WTC11 (cell line): Measurements from ENCODE around the gene ESYT3. TPM values are rescaled to one million over a fixed set of nuclear protein-coding genes. Genes with fewer than 3 reads are reported as not detected.

Source experiments
- ATAC-seq: fragments of 200-7000 bp; cut with Tn5 transposase; 2 replicates; pipeline ENCODE4 v1.10.0; 2021; ENCODE audit warnings: mild to moderate bottlenecking, moderate library complexity
- CTCF ChIA-PET: fragments of 300-600 bp; sonication (Branson Sonifier 250); formaldehyde crosslinking; loops from one replicate; lab custom pipeline; 2021; ENCODE audit warnings: antibody characterized with exemption; lab: Charles Lee
- POLR2A ChIA-PET: fragments of 350-600 bp; sonication (Branson Sonifier 250); formaldehyde crosslinking; loops from one replicate; lab custom pipeline; 2021; ENCODE audit warnings: antibody characterized with exemption; lab: Charles Lee
- DNase-seq: peaks from one replicate; pipeline ENCODE4 v3.0.0; 2021; ENCODE audit warnings: low spot score
- H3K27ac Mint-ChIP-seq: 2 replicates; pipeline ENCODE4 v1.8.0; 2021; ENCODE audit warnings: mixed read lengths
- H3K27me3 Mint-ChIP-seq: 2 replicates; pipeline ENCODE4 v1.8.0; 2021; ENCODE audit warnings: low read depth, mild to moderate bottlenecking, moderate library complexity, mixed read lengths
- H3K36me3 Mint-ChIP-seq: 2 replicates; pipeline ENCODE4 v1.8.0; 2021; ENCODE audit warnings: mixed read lengths
- H3K4me1 Mint-ChIP-seq: 2 replicates; pipeline ENCODE4 v1.8.0; 2022; ENCODE audit warnings: mixed read lengths
- H3K4me3 Mint-ChIP-seq: 2 replicates; pipeline ENCODE4 v1.8.0; 2021; ENCODE audit warnings: mild to moderate bottlenecking, moderate library complexity, mixed read lengths
- H3K9me3 Mint-ChIP-seq: 2 replicates; pipeline ENCODE4 v1.8.0; 2021; ENCODE audit warnings: mixed read lengths
- AR ChIP-seq: fragments of 250-450 bp; sonication (Bioruptor Pico); IDR thresholded peaks from 2 replicates; pipeline ENCODE4 v1.9.0; 2021; ENCODE audit warnings: mild to moderate bottlenecking
- ARID4B ChIP-seq: sonication (generic); formaldehyde crosslinking; IDR thresholded peaks from 2 replicates; pipeline ENCODE4 v1.8.0; 2023; ENCODE audit warnings: missing genetic modification reagents, mild to moderate bottlenecking, borderline replicate concordance
- ATF3 ChIP-seq: sonication (generic); formaldehyde crosslinking; conservative IDR thresholded peaks from 2 replicates; pipeline ENCODE4 v1.8.1; 2022; ENCODE audit warnings: mild to moderate bottlenecking, missing genetic modification reagents
- CREB1 ChIP-seq: sonication (generic); formaldehyde crosslinking; IDR thresholded peaks from 2 replicates; pipeline ENCODE4 v1.8.0; 2023; ENCODE audit warnings: mild to moderate bottlenecking, missing genetic modification reagents
- EMX1 ChIP-seq: fragments of 250-450 bp; sonication (Bioruptor Pico); IDR thresholded peaks from 2 replicates; pipeline ENCODE4 v1.8.0; 2021; ENCODE audit warnings: mild to moderate bottlenecking
- ESRRA ChIP-seq: sonication (generic); formaldehyde crosslinking; IDR thresholded peaks from 2 replicates; pipeline ENCODE4 v1.8.1; 2022; ENCODE audit warnings: mild to moderate bottlenecking, missing genetic modification reagents, borderline replicate concordance
- FOXJ3 ChIP-seq: sonication (generic); formaldehyde crosslinking; IDR thresholded peaks from 2 replicates; pipeline ENCODE4 v1.9.0; 2021; ENCODE audit warnings: missing genetic modification reagents, mild to moderate bottlenecking, borderline replicate concordance
- HMGXB4 ChIP-seq: sonication (generic); formaldehyde crosslinking; IDR thresholded peaks from 2 replicates; pipeline ENCODE4 v1.8.1; 2023; ENCODE audit warnings: mild to moderate bottlenecking, moderate library complexity, missing genetic modification reagents
- IRF2 ChIP-seq: sonication (generic); formaldehyde crosslinking; IDR thresholded peaks from 2 replicates; pipeline ENCODE4 v1.8.0; 2022; ENCODE audit warnings: low read depth, missing genetic modification reagents, borderline replicate concordance
- NR1H2 ChIP-seq: sonication (generic); formaldehyde crosslinking; IDR thresholded peaks from 2 replicates; pipeline ENCODE4 v1.9.0; 2021; ENCODE audit warnings: mild to moderate bottlenecking, moderate library complexity, missing genetic modification reagents
- RORB ChIP-seq: fragments of 250-450 bp; sonication (Bioruptor Pico); IDR thresholded peaks from 2 replicates; pipeline ENCODE4 v1.9.0; 2021; ENCODE audit warnings: mild to moderate bottlenecking
- TEAD4 ChIP-seq: sonication (generic); formaldehyde crosslinking; IDR thresholded peaks from 2 replicates; pipeline ENCODE4 v1.8.0; 2022; ENCODE audit warnings: mild to moderate bottlenecking, missing genetic modification reagents
- ZNF232 ChIP-seq: sonication (generic); formaldehyde crosslinking; IDR thresholded peaks from 2 replicates; pipeline ENCODE4 v1.8.0; 2022; ENCODE audit warnings: mild to moderate bottlenecking, missing genetic modification reagents
- ZNF512 ChIP-seq: sonication (generic); formaldehyde crosslinking; IDR thresholded peaks from 2 replicates; pipeline ENCODE4 v1.8.1; 2022; ENCODE audit warnings: missing genetic modification reagents, borderline replicate concordance
- total RNA-seq: library from RNA; stranded (reverse); gene quantifications from 3 replicates; pipeline ENCODE4 v1.2.3, GENCODE V29; 2021
- TF ChIP-seq, protein P1 (sequence below): fragments of 250-450 bp; sonication (Bioruptor Pico); IDR thresholded peaks from 2 replicates; pipeline ENCODE4 v1.9.0; 2021; ENCODE audit warnings: moderate library complexity, mild to moderate bottlenecking, inconsistent platforms, borderline replicate concordance

ESYT3 gene
- total RNA-seq, 1 experiment from 2014 or later: 6.4 TPM

DNA sequence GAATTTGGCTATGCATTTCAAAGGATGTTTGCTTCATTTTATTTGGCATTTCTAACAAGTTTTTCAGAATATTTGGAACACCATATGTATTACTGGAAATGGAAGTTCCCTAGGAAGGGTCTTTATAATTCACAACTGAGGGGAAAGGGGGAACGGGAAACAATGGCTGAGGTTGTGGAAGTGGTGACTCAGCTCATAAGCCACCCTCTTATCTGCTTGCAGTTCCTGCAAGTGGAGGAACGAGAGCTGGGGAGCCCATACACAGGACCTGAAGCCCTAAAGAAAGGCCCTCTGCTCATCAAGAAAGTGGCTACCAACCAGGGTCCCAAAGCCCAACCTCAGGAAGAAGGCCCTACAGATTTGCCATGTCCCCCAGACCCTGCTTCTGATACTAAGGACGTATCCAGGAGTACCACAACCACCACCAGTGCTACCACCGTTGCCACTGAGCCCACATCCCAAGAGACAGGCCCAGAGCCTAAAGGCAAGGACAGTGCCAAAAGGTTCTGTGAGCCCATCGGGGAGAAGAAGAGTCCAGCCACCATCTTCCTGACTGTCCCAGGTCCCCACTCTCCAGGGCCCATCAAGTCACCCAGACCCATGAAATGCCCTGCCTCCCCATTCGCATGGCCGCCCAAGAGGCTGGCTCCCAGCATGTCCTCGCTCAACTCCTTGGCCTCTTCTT is 37.9 kb downstream of the ESYT3 start (continued):
- TF ChIP-seq ATF3 (CRISPR knock-in tag): no peak
- no peak for TF ChIP-seq IRF2

- DNase-seq (no peak), ATAC-seq (no peak)
- CTCF ChIA-PET: no interaction called here
- Mint-ChIP-seq H3K4me3 (no peak overlapping the region), H3K9me3 (no peaks in the 10 kb centered on the region), H3K4me1 (no peaks in the 10 kb centered on the region), H3K27me3 (no peaks in the 10 kb centered on the region), H3K36me3 (peaks cover 1% of the 10 kb centered on the region), H3K27ac (no peak overlapping the region)
- POLR2A ChIA-PET: no interaction called here
- TF ChIP-seq ZNF512 (CRISPR knock-in tag) (no peak), RORB (no peak)
- TF ChIP-seq, protein P1, sequence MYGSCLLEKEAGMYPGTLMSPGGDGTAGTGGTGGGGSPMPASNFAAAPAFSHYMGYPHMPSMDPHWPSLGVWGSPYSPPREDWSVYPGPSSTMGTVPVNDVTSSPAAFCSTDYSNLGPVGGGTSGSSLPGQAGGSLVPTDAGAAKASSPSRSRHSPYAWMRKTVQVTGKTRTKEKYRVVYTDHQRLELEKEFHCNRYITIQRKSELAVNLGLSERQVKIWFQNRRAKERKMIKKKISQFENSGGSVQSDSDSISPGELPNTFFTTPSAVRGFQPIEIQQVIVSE (CRISPR knock-in tag): no peak
These were observed 39.0 kb downstream of the ESYT3 start for GRCh38 chr3:138473391-138473790.

- H3K27me3 Mint-ChIP-seq: no peaks in the 10 kb centered on the region
- no peaks in the 10 kb centered on the region for H3K36me3 Mint-ChIP-seq
- no peak overlapping the region for H3K4me3 Mint-ChIP-seq
- CTCF ChIA-PET: interaction anchor here (1.3 kb wide), 1 partner anchor 121 kb away, joined by 3 read pairs; no protein-coding TSS in a partner anchor
- no peaks in the 10 kb centered on the region for H3K9me3 Mint-ChIP-seq
- ATAC-seq (no peak), DNase-seq (no peak)
- H3K27ac Mint-ChIP-seq: no peak overlapping the region
- POLR2A ChIA-PET: no interaction called here
- H3K4me1 Mint-ChIP-seq: no peaks in the 10 kb centered on the region
- no peak for TF ChIP-seq AR (CRISPR knock-in tag)
- TF ChIP-seq HMGXB4 (CRISPR knock-in tag): no peak
- TF ChIP-seq ZNF232 (CRISPR knock-in tag): no peak
- TF ChIP-seq CREB1: no peak
- TF ChIP-seq FOXJ3 (CRISPR knock-in tag): no peak
- TF ChIP-seq ESRRA (CRISPR knock-in tag): no peak
- TF ChIP-seq TEAD4 (CRISPR knock-in tag): no peak
- no peak for TF ChIP-seq ZNF512 (CRISPR knock-in tag)
- no peak for TF ChIP-seq EMX1 (CRISPR knock-in tag)
- no peak for TF ChIP-seq ARID4B (CRISPR knock-in tag)
- no peak for TF ChIP-seq NR1H2 (CRISPR knock-in tag)
These were observed 39.7 kb downstream of the ESYT3 start for GRCh38 chr3:138474163-138474562.
